GM19351 (cell line): Measurements from ENCODE around the gene GATAD2B.
"Not testable (repeated sequence)": the region's sequence is repeated elsewhere in the genome, so short reads cannot be mapped to it uniquely, and the experiment has no call there.

Experiments used
- ATAC-seq: cut with Tn5 transposase; IDR thresholded peaks from one replicate; pipeline ENCODE4 v1.9.1; 2021; ENCODE audit warnings: mild to moderate bottlenecking, moderate library complexity; ENCODE audit not compliant: unreplicated experiment

GATAD2B gene

GRCh38 chr1:153932156-153933131 lies 9.7 kb upstream of the GATAD2B start:
- ATAC-seq: no peak

DNA sequence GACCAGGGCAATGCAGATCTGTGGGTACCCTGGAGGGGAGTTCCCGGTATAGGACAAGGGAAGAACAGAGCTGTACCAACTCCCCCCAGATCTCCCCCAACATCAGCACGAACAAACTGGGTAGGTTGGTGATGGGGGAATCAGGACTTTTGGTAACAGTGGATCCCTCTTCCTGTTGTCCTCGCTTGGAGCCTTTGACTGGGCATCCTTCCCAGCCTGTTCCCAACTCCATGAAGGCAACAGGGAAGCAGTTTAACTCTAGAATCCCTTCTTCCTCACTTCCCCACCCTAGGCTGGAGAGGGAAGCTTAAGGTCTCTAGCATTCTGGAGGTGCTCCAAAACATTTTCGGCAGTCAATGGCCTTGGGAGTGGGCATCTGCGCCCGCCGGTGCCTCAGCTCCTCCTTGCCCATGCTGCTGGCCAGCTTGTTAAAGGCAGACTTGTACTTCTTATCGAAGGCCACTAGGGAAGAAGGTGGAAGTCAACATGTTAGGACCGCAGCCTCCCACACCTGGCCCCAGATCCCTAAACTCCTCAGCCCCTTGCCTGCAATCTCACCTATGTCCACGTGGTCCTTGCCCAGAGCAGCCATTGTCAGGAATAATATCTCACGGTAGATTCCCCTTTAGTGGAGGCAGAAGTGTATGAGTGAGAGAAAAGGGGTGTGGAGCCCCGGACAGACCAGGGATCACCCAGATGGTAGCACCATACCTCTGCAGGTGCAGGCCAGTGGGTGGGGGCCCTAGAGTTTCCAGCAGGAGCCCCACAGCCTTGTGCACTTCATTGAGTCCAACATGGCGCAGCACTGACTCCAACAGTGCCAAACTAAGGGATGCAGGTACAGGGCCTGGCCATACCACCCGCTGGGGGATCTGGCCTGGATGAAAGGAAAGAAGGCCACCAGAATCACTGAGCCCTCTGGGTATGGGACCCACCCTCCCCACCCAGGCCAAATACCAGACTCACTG lies 7.5 kb upstream of the GATAD2B start:
- ATAC-seq: no peak

DNA sequence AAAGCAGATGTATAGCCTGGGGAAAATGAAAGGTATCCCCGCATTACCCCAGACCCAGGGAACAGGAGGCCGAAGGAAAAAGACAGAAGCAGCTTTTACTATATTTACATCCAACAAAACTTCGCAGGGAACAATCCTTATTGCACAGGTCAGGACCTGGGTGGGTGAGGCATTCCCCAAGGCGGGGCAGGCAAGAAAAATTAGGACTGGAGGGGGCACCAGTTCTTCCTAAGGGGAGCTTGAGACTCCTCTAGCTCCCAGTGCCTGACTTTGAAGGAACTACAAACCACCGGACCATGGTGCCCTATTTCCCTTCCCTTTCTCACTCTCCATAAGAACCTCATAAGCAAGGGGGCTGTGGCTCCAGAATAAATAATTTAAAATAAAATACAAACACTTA lies 6.7 kb upstream of the GATAD2B start:
- ATAC-seq: no peak

DNA sequence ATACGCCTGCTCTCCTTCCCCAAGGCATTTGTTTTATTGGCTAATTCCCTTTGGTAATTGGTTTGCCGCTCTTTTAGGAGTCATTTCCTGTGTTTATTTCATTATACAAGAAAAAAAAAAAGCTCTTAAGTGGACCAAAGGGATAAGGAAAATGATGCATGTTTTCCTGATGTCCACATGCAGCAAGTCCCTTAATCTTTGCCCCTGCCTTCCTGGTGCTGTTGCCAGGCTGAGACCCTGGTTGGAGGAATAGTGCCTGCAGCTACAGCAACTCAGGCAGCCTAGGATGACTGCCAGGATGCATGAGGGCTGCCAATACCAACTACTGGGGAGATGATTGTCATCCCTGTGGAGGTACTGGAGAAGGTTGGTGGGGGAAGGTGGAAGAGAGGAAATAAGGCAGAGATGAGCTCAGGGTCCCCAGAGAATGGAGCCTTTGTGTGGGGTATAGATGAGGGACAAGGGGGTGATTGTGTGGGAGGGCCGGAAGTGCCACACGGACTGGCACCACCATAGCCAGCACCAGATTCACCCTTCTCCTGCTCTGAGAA lies 6.1 kb upstream of the GATAD2B start:
- no peak for ATAC-seq

DNA sequence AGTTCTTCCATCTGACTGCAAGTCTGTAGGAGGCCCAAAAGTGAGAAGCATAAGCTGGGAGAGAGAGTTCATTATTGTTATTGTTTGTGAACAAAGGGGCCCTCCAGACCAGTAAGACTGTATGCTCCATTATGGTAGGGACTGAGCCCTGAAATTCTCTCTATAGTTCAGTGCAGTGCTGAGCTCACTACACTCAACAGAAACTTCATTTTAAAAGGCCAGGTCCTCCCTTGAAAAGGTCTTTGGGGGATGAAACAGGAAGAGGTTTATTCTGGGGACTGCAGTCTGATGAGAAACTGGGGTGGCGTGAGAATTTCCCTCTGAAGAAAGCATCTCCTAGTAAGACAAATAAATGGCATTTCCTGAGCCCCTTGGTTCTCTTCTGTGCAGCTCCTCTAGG lies 5.5 kb upstream of the GATAD2B start:
- no peak for ATAC-seq

DNA sequence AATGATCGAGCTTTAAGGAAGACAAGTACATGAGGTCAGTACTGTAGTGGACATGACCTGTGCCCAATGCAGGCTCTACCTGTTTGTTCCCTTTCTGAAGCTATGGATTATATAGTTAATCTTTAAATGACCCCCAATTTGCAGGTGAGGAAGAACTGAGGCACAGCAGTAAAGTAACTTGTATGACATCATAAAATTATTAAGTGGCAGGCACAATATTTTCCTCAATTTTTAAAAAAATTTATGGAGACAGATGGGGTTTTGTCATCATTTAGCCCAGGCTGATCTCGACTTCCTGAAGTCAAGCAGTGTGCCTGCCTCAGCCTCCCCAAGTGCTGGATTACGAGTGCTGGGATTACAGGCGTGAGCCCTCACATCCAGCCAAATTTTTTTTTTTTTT lies 3.6 kb upstream of the GATAD2B start:
- no peak for ATAC-seq

DNA sequence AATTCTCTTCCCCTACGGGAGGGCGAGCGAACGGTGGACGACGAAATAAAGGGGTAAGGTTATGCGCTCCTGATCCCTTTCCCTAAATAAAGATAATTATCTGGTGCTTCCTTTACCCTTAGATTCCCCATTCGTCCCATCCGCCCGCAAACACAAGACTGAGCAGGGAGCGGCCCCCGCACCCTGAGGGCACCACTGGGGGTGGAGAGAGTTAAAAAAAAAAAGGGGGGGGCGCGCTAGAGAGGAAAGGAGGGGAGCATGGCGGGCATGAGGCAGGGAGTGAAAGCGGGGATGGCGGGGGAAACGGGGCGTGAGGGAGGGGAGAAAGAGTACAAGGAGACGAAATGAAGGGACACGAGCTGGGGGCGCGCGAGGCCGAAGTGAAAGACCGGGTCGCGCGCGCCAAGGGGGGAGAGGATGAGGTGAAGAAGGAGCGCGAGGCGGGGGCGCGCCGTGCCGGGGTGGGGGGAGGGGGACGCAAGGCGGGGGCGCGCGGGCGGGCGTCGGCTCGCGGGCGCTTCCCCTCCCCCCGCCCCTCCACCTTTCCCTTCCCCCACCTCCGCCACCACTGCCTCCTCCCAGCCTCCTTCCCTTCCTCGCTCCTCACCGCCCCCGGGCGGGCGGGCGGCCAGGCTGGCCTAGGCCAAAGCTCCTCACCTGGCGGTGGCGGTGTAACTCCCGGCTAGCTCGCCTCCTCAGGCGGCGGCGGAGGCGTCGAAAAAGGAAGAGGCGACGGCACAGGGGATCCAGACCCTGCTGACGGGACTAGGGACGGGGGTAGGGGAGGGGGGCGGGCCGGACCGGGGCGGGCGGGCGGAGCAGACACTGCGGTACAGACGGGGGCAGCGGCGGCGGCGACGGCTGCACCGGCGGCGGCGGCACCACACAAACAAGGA lies 448 bp downstream of the GATAD2B start:
- peak; percentile 16 for ATAC-seq

DNA sequence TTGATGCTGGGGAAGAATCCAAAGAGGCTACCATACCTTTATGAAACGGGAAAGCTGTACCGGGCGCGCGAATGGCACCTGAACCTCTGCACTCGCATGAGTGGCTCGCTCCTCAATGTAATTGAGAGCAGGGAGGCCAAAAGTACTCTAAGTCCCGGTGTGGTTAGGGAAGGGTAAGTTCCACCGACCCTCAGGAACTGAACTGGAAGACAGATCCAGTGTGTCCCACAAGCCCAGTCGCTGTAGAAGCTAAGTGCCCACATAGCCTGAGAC lies 1.0 kb downstream of the GATAD2B start:
- no peak for ATAC-seq

GRCh38 chr1:153921080-153921802 lies 1.5 kb downstream of the GATAD2B start:
- no peak for ATAC-seq

DNA sequence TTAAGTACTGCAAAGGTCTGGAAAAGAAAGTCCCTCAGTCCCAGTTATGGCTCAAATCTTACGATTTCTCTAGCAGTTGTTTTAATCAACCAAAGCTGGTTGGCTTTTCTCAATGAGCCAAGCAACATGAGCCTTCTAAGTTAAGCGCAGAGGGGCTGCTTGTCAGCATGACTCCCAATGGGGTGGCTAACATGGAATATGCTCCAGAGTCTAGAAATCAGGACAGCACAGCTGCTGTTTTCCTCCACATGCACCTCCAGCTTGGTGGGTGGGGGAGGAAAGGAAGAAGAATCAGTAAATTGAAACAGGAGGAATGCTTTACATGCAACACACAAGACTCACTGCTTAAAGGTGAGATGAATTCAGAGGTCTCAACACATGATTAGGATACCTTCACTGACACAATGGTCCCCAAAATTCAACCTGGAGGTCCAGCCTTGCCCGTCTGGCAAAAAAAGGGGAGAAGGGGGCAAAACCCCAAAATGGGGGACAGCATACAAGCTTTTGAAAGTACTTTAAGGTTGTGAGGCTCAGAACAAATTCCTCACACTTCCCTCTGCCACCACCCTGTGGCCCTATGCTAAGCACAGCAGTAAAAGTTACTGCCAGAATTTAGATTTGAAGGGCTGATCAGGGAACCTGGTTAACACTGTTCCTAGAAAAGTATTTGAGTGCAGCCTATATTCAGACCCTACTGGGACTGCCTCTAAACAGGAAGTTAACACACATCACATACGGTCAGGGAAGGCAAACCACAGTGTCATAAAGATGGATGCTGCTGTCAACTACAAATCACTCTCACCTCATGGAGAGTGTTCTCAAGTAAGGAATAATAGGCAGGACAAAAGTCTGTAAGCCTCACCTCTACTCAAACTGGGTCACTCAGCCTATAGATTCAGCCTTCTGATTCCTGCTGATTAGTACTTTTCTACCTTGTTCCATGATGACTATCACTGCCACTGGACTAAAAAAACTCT lies 2.6 kb downstream of the GATAD2B start:
- ATAC-seq: no peak

DNA sequence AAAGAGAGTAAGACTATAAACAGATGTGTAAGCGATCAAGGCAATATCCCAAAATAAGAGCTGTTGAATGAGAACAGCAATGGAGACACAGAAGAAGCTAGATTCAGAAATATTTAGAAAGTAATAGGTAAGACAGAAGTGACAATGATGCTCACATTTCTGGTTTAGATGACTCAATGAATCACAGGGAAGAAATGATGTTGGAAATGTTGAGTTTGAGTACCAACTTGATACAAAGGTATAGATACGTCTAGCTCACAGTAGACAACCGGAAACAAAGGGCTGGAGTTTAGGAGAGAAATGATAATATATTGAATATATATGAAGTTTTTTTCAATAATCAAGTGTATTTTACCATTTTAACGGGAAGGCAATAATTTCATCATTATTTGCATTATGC lies 6.5 kb downstream of the GATAD2B start:
- ATAC-seq: no peak

- no peak for ATAC-seq
Measured at GRCh38 chr1:153912349-153912748, 10.4 kb downstream of the GATAD2B start.

- not testable (repeated sequence) for ATAC-seq
Measured at GRCh38 chr1:153910560-153910959, 12.2 kb downstream of the GATAD2B start.

GRCh38 chr1:153908071-153908470 lies 14.7 kb downstream of the GATAD2B start:
- no peak for ATAC-seq

- no peak for ATAC-seq
Measured at GRCh38 chr1:153907134-153907533, 15.6 kb downstream of the GATAD2B start.

- no peak for ATAC-seq
Measured at GRCh38 chr1:153906396-153906795, 16.4 kb downstream of the GATAD2B start.

DNA sequence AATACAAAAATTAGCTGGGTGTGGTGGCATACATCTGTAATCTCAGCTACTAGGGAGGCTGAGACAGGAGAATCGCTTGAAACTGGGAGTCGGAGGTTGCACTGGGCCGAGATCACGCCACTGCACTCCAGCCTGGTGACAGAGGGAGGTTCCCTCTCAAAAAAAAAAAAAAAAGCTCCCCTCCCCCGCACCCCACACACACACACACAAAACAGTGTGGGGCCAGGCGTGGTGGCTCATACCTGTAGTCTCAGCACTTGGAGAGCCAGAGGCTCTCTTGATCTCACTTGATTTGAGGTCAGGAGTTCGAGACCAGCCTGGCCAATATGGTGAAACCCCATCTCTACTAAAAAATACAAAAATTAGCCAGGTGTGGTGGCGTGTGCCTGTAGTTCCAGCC lies 16.9 kb downstream of the GATAD2B start:
- not testable (repeated sequence) for ATAC-seq

DNA sequence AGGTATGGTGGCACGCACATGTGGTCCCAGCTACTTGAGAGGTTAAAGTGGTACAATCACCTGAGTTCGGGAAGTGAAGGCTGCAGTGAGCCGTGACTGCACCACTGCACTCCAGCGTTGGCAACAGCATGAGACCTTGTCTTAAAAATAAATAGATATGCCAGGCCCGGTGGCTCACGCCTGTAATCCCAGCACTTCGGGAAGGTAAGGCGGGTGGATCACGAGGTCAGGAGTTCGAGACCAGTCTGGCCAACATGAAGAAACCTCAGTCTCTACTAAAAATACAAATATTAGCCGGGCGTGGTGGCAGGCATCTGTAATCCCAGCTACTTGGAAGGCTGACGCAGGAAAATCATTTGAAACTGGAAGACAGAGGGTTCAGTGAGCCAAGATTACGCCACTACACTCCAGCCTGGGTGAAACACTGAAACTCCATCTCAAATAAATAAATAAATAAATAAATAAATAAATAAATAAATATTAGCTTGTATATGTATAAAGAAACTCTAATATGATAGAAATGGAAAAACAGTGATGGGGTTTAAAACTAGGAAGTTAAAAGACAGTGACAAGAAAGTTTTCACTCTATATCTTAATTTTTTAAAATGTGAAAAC lies 18.8 kb downstream of the GATAD2B start:
- ATAC-seq: no peak
